Progenitor cell of endocrine pancreas (in vitro differentiated cells): ENCODE results near the gene RGS9BP. TPM values are rescaled to one million over a fixed set of nuclear protein-coding genes. Genes with fewer than 3 reads are reported as not detected.

Experiments used
- DNase-seq: peaks from one replicate; pipeline ENCODE4 v3.0.0; 2021; ENCODE audit warnings: low spot score; ENCODE audit not compliant: unreplicated experiment
- H3K27ac Mint-ChIP-seq: 2 replicates; pipeline ENCODE4 v1.8.0; 2021; ENCODE audit warnings: mild to moderate bottlenecking, moderate library complexity, mixed read lengths
- H3K27me3 Mint-ChIP-seq: 2 replicates; pipeline ENCODE4 v1.8.0; 2021; ENCODE audit warnings: mixed read lengths
- H3K36me3 Mint-ChIP-seq: 2 replicates; pipeline ENCODE4 v1.8.0; 2022; ENCODE audit warnings: mixed read lengths; ENCODE audit not compliant: insufficient read depth
- H3K4me1 Mint-ChIP-seq: 2 replicates; pipeline ENCODE4 v1.8.0; 2021; ENCODE audit warnings: low read depth, mixed read lengths
- H3K4me3 Mint-ChIP-seq: 2 replicates; pipeline ENCODE4 v1.8.0; 2021; ENCODE audit warnings: low read depth, mild to moderate bottlenecking, moderate library complexity, mixed read lengths
- H3K9me3 Mint-ChIP-seq: 2 replicates; pipeline ENCODE4 v1.8.0; 2021; ENCODE audit warnings: low read depth, mixed read lengths
- total RNA-seq: library from RNA; stranded (reverse); gene quantifications from 2 replicates; pipeline ENCODE4 v1.2.1, GENCODE V29; 2021
- TF ChIP-seq, protein P1 (sequence below): fragments of 200-600 bp; sonication (generic); IDR thresholded peaks from one replicate; pipeline ENCODE4 v1.5.0; 2021; ENCODE audit warnings: antibody characterized with exemption, mild to moderate bottlenecking; ENCODE audit not compliant: unreplicated experiment

Gene RGS9BP
- total RNA-seq, 1 donor from 2014 or later: 0.10 TPM

DNA sequence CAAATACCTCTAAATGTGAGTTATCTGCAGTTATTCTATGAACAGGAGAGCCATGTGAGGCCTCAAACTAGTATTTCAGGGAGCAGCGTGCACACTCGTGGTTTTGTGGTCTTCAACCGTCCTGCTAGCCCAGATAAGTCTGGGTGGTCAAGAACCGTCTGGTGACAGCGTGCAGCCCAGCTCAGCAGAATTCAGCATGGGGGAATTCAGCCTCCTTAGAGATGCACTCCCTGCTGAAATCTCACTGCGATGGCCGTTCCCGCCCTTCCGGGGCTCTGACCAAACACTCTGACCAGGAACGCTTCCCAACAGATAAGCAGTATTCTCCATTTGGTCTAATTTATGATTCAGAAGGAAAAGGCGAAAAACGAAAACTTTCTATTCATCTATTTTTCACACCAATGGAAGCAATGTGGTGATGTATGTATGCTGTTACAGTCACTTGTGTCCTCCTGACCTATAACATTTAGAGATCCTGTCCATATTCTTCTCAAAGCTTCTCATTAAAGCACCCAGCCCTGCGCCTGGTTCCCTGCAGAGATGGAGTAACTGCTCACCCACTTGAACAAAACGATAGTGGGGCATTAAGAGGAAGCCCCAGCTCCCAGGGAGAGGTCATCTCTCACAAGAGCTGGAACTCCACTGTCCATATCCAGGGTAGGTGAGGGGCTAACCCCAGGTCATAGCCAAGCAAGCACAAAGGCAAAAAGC is 3.6 kb upstream of the RGS9BP start:
- peaks cover 18% of the 10 kb centered on the region for H3K4me1 Mint-ChIP-seq
- H3K9me3 Mint-ChIP-seq: no peaks in the 10 kb centered on the region
- peaks cover 27% of the 10 kb centered on the region for H3K27me3 Mint-ChIP-seq
- no peak for DNase-seq
- H3K36me3 Mint-ChIP-seq: peaks cover 1% of the 10 kb centered on the region
- no peak overlapping the region for H3K4me3 Mint-ChIP-seq
- H3K27ac Mint-ChIP-seq: no peak overlapping the region
- TF ChIP-seq, protein P1, sequence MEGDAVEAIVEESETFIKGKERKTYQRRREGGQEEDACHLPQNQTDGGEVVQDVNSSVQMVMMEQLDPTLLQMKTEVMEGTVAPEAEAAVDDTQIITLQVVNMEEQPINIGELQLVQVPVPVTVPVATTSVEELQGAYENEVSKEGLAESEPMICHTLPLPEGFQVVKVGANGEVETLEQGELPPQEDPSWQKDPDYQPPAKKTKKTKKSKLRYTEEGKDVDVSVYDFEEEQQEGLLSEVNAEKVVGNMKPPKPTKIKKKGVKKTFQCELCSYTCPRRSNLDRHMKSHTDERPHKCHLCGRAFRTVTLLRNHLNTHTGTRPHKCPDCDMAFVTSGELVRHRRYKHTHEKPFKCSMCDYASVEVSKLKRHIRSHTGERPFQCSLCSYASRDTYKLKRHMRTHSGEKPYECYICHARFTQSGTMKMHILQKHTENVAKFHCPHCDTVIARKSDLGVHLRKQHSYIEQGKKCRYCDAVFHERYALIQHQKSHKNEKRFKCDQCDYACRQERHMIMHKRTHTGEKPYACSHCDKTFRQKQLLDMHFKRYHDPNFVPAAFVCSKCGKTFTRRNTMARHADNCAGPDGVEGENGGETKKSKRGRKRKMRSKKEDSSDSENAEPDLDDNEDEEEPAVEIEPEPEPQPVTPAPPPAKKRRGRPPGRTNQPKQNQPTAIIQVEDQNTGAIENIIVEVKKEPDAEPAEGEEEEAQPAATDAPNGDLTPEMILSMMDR: no peak

DNA sequence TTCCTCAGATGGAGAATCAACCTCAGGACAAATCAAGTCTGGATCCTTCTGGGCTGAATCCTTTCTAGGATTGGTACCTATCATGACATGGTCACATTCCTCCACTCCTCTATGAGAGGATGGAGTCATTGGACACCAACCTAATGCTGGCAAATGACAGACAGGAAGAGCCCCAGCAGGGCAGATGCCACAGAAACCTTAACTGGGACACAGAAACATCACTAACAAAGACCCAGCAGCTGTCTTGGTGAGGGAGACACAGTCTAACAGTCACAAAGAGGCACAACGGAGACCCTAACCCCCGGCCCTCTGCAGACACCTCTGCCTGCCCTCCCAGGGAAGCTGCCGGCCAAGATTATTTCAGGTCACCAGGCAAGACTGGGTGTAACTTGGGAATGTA is 2.8 kb upstream of the RGS9BP start:
- Mint-ChIP-seq H3K36me3 (peaks cover 1% of the 10 kb centered on the region), H3K4me1 (peaks cover 23% of the 10 kb centered on the region), H3K27ac (no peak overlapping the region), H3K4me3 (peak overlapping the region; percentile 61), H3K9me3 (no peaks in the 10 kb centered on the region), H3K27me3 (peaks cover 35% of the 10 kb centered on the region)
- no peak for DNase-seq
- TF ChIP-seq, protein P1: no peak

DNA sequence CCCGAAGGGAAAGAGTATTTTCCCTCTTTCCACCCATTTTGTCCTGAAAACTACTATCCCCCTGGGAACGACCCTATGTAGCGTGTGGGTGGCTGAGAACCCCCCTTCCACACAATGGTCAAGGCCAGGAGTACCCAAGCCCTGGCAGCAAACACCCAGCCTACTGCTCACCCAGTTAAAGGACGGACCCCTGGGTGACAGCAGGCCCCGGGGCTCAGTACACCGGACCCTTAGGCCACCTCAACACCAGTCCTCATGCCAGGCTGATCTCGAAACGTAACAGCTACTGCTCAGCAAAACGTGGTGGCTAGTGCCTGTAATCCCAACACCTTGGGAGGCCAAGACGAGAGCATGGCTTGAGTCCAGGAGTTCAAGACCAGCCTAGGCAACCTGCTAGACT is 2.1 kb upstream of the RGS9BP start:
- no peaks in the 10 kb centered on the region for H3K9me3 Mint-ChIP-seq
- TF ChIP-seq, protein P1: no peak
- peak overlapping the region; percentile 96 for H3K4me3 Mint-ChIP-seq
- DNase-seq: no peak
- peaks cover 1% of the 10 kb centered on the region for H3K36me3 Mint-ChIP-seq
- no peak overlapping the region for H3K27ac Mint-ChIP-seq
- peaks cover 23% of the 10 kb centered on the region for H3K4me1 Mint-ChIP-seq
- H3K27me3 Mint-ChIP-seq: peaks cover 43% of the 10 kb centered on the region

DNA sequence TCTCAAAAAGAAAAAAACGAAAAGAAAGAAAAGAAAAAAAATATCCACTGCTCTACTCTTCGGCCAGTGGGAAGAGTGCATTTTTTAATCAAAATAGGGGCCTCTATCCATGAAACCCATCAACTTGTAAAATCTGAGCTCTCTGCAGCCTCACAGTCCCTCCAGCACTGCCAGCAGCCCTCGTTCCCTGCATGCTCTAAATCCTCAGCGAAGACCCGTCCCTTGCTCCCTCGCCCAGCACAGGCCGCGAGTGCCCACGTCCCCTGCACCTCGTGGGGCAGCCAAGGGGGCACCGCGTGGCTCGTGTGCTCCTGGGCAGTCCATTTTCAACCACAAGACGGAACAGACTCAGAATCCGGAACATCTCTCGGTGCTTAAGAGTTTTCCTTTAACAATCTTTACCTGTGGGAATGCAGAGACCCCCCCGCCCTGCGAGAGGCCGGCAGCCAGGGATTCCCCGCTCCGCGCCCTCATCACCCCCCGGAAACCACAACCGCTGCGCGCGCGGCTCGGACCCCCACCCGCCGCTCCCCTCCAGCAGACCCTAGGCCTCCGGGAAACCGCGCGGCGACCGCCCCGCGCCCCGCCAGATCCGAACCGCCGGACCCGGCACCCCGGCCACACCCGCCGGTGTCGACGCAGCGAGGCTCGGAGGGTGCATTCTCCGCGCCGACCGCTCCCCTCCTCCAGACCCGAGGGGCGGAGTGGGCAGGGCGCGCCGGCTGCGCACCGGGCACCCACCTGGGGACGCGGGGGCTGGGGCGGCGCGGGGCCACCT is 1.3 kb upstream of the RGS9BP start:
- peak; percentile 47 for DNase-seq
- TF ChIP-seq, protein P1: no peak
- peaks cover 1% of the 10 kb centered on the region for H3K36me3 Mint-ChIP-seq
- peaks cover 43% of the 10 kb centered on the region for H3K27me3 Mint-ChIP-seq
- H3K4me1 Mint-ChIP-seq: peaks cover 23% of the 10 kb centered on the region
- peak overlapping the region; percentile 96 for H3K4me3 Mint-ChIP-seq
- H3K27ac Mint-ChIP-seq: peak overlapping the region; percentile 88
- no peaks in the 10 kb centered on the region for H3K9me3 Mint-ChIP-seq

DNA sequence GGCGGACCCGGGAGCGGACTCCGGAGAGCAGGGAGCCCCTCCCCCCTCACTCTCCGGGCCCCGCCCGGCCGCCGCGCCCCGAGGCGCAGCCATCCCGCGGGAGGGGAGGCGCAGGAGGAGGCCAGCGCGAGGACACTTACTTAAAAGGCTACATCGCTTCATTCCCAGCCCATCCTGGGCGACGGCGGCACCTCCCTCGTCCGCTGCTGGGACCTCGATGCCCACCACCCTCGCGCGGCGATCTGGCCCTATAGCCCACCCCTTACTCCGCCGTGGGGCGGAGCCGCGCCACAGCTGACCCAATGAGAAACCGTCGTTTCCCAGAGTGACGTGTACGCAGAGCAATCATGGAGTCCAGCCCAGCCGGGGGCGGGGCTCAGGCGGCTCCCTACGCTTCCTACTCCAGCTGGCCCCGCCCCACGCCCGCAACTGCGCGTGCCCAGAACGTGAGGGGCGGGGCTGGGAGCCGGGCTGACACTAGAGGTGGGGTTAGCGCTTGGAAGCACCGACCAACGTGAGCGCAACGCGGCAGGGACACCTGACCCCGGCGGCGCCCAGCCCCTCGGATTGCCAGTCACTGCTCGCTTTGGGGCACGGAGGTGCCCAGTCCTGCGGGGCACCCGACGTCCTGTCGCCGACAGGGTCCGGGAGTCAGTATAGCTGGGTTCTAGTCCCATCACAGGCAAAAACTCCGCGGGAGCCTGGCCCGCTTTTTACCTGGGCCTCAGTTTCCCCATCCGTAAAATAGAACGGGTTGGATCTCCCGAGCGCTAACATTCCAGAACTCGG is 523 bp upstream of the RGS9BP start, which contains the start of gene ANKRD27:
TSS of gene ANKRD27 (minus strand) at position 250 of the 789 bp plus-strand sequence. CDS start 16,165 bp downstream, outside the sequence.
- H3K4me1 Mint-ChIP-seq: peaks cover 16% of the 10 kb centered on the region
- DNase-seq: peak; percentile 98
- H3K9me3 Mint-ChIP-seq: no peaks in the 10 kb centered on the region
- peaks cover 1% of the 10 kb centered on the region for H3K36me3 Mint-ChIP-seq
- TF ChIP-seq, protein P1: no peak
- peaks cover 43% of the 10 kb centered on the region for H3K27me3 Mint-ChIP-seq
- H3K4me3 Mint-ChIP-seq: peak within 1 kb of the TSS; percentile 96
- peak within 1 kb of the TSS; percentile 88 for H3K27ac Mint-ChIP-seq
